Stimulated activated naive CD8-positive, alpha-beta T cell treated with anti-CD3 and anti-CD28 coated beads, Interleukin-15, amount 100 ng/mL, for 72 hours (primary cell): ENCODE results near the gene RPS6KA3.

Experiments used
- ATAC-seq: fragments of 150-1000 bp; cut with Tn5 transposase; 2 replicates; pipeline ENCODE4 v1.10.0; 2021; ENCODE audit warnings: mild to moderate bottlenecking, moderate library complexity
- DNase-seq, 2 donors: peaks; one replicate each; pipeline ENCODE4 v3.0.0; 2021 to 2022
- H3K27ac Mint-ChIP-seq, 2 donors: one replicate each; pipeline ENCODE4 v1.8.0; 2022; ENCODE audit warnings: mild to moderate bottlenecking in 2 of 2, mixed read lengths in 2 of 2, moderate library complexity in 2 of 2
- H3K27me3 Mint-ChIP-seq: one replicate; pipeline ENCODE4 v1.8.0; 2022; ENCODE audit warnings: mixed read lengths
- H3K4me1 Mint-ChIP-seq: one replicate; pipeline ENCODE4 v1.8.0; 2022; ENCODE audit warnings: mild to moderate bottlenecking, mixed read lengths
- H3K4me3 Mint-ChIP-seq, 2 donors: one replicate each; pipeline ENCODE4 v1.8.0; 2022; ENCODE audit warnings: mild to moderate bottlenecking in 2 of 2, mixed read lengths in 2 of 2, moderate library complexity in 1 of 2
- H3K9me3 Mint-ChIP-seq, 2 donors: one replicate each; pipeline ENCODE4 v1.8.0; 2022; ENCODE audit warnings: mixed read lengths in 2 of 2

RPS6KA3 gene

GRCh38 chrX:20116577-20117240, 150.0 kb downstream of the RPS6KA3 start, which contains the start of gene MAP7D2:
Gene MAP7D2, minus strand, starts transcription at chrX:20116907. Its CDS starts 28 bp downstream, at chrX:20116879.
- Mint-ChIP-seq H3K4me3 (peak within 1 kb of the TSS; percentile 58 to 69), H3K9me3 (no peaks in the 10 kb centered on the region)
- DNase-seq, result no peak

GRCh38 chrX:20116087-20116576, 150.6 kb downstream of the RPS6KA3 start:
- Mint-ChIP-seq H3K27me3 (peaks cover 35% of the 10 kb centered on the region), H3K4me1 (no peaks in the 10 kb centered on the region), H3K9me3 (no peaks in the 10 kb centered on the region), H3K4me3 (peak overlapping the region; percentile 58 to 69), H3K27ac (no peak overlapping the region)
- DNase-seq (no peak), ATAC-seq (no peak)

More at GRCh38 chrX:20116577-20117240, 150.0 kb downstream of the RPS6KA3 start, which contains the start of gene MAP7D2:
- Mint-ChIP-seq H3K4me1 (no peaks in the 10 kb centered on the region), H3K27ac (no peak within 1 kb of the TSS), H3K27me3 (peaks cover 35% of the 10 kb centered on the region)
- peak; percentile 43 for ATAC-seq

- DNase-seq (no peak), ATAC-seq (no peak)
- Mint-ChIP-seq H3K27ac (no peak overlapping the region), H3K9me3 (no peaks in the 10 kb centered on the region), H3K4me1 (no peaks in the 10 kb centered on the region), H3K27me3 (peaks cover 27% of the 10 kb centered on the region), H3K4me3 (no peak overlapping the region)
Observed at GRCh38 chrX:20112022-20112774, 154.5 kb downstream of the RPS6KA3 start.

- ATAC-seq (no peak), DNase-seq (no peak)
- no peak overlapping the region for H3K27ac Mint-ChIP-seq
- no peaks in the 10 kb centered on the region for H3K4me1 Mint-ChIP-seq
- no peaks in the 10 kb centered on the region for H3K9me3 Mint-ChIP-seq
- no peak overlapping the region for H3K4me3 Mint-ChIP-seq
- peaks cover 24% of the 10 kb centered on the region for H3K27me3 Mint-ChIP-seq
Observed at GRCh38 chrX:20111271-20111670, 155.4 kb downstream of the RPS6KA3 start.

GRCh38 chrX:20101934-20102581, 164.7 kb downstream of the RPS6KA3 start:
- H3K9me3 Mint-ChIP-seq, result peaks cover 0 to 6% of the 10 kb centered on the region in 2 donors
- ATAC-seq, result no peak
- peaks cover 8% of the 10 kb centered on the region for H3K4me1 Mint-ChIP-seq

More at GRCh38 chrX:20101934-20102581, 164.7 kb downstream of the RPS6KA3 start:
- Mint-ChIP-seq H3K27me3 (no peaks in the 10 kb centered on the region), H3K27ac (no peak overlapping the region), H3K4me3 (peak overlapping the region in 1 of 2 donors; percentile 25)
- no peak for DNase-seq
